K562 (cell line): ENCODE measurements around the gene CENPX. TPM values are rescaled to one million over a fixed set of nuclear protein-coding genes. Genes with fewer than 3 reads are reported as not detected.

Source experiments
- CC2D1A ChIP-seq: fragments of 450-650 bp; IDR thresholded peaks from 2 replicates; pipeline ENCODE4 v1.6.1; 2017; ENCODE audit warnings: mild to moderate bottlenecking
- GABPB1 ChIP-seq: sonication (generic); formaldehyde crosslinking; IDR thresholded peaks from 2 replicates; pipeline ENCODE4 v1.8.0; 2022; ENCODE audit warnings: mild to moderate bottlenecking, missing genetic modification reagents
- GTF2E2 ChIP-seq: fragments of 200-800 bp; sonication (Bioruptor generic); IDR thresholded peaks from 2 replicates; pipeline ENCODE4 v1.6.1; 2016; ENCODE audit warnings: missing genetic modification characterization, missing compliant biosample characterization
- IRF2 ChIP-seq: sonication (generic); formaldehyde crosslinking; IDR thresholded peaks from 2 replicates; pipeline ENCODE4 v1.8.1; 2022; ENCODE audit warnings: mild to moderate bottlenecking, missing genetic modification reagents
- OTX1 ChIP-seq: fragments of 450-650 bp; formaldehyde crosslinking; IDR thresholded peaks from 2 replicates; pipeline ENCODE4 v1.4.0; 2022; ENCODE audit warnings: mild to moderate bottlenecking
- SAP30 ChIP-seq: fragments of 200-600 bp; sonication (generic); IDR thresholded peaks from 2 replicates; pipeline ENCODE4 v1.6.1; 2012; ENCODE audit warnings: borderline replicate concordance, low read depth, mild to moderate bottlenecking, moderate library complexity, low read length, control low read depth, inconsistent platforms; ENCODE audit not compliant: insufficient read depth, poor library complexity, severe bottlenecking
- XRCC4 ChIP-seq: IDR thresholded peaks from one replicate; pipeline ENCODE4 v1.6.1; 2011; ENCODE audit not compliant: insufficient read depth, insufficient read length; ENCODE audit errors: extremely low read depth
- polyA plus RNA-seq, 8 experiments: library from polyadenylated mRNA; depleted of rRNA in 4 of 8; stranded (reverse) in 5 of 8; unstranded in 3 of 8; fragments of >200 nt; fragmentation: Nextera tagmentation in 2 of 8; fragmentation: Illumina TruSeq in 1 of 8; extraction: Ambion mirVana in 2 of 8; extraction: Trizol in 1 of 8; gene quantifications; 2 replicates each; pipeline versions ENCODE4 v1.2.1 to v1.2.3, GENCODE V29; 2011 to 2014; ENCODE audit warnings: inconsistent platforms in 1 of 8, missing spikeins in 1 of 8
- total RNA-seq, 7 experiments: library from RNA; depleted of rRNA in 6 of 7; stranded (reverse); fragments of >200 nt in 6 of 7; fragmentation: Illumina TruSeq in 2 of 7; extraction: Trizol in 2 of 7; gene quantifications; 2 replicates each; pipeline versions ENCODE4 v1.2.1 to v1.2.3, GENCODE V29; 2011 to 2021; ENCODE audit warnings: low replicate concordance in 1 of 7
- TF ChIP-seq, protein P1 (sequence below), 3 experiments: IDR thresholded peaks in 2 of 3; conservative IDR thresholded peaks in 1 of 3; 2 replicates each; pipeline ENCODE4 v1.5.1; 2011 to 2012; ENCODE audit warnings: low read length in 3 of 3, mild to moderate bottlenecking in 3 of 3, control low read depth in 2 of 3, improper control_type of control experiment in 1 of 3, inconsistent platforms in 1 of 3, low read depth in 1 of 3, mixed read lengths in 1 of 3, moderate library complexity in 1 of 3; ENCODE audit not compliant: insufficient read depth in 2 of 3

The CENPX gene
- total and polyA plus RNA-seq, 9 of the 15 experiments (the other 6 are each of a cell fraction or from before 2014, with no cell fraction given), result 32.7 to 352 (median 127) TPM

GRCh38 chr17:81977211-81977808 lies 45.4 kb downstream of the CENPX start, which contains the start of gene ASPSCR1 (continued):
- TF ChIP-seq XRCC4 (no peak), CC2D1A (no peak), IRF2 (no peak), OTX1 (CRISPR knock-in tag) (no peak), SAP30 (peak; percentile 62), GABPB1 (CRISPR knock-in tag) (peak; percentile 79), GTF2E2 (tag) (no peak)
- TF ChIP-seq, protein P1, sequence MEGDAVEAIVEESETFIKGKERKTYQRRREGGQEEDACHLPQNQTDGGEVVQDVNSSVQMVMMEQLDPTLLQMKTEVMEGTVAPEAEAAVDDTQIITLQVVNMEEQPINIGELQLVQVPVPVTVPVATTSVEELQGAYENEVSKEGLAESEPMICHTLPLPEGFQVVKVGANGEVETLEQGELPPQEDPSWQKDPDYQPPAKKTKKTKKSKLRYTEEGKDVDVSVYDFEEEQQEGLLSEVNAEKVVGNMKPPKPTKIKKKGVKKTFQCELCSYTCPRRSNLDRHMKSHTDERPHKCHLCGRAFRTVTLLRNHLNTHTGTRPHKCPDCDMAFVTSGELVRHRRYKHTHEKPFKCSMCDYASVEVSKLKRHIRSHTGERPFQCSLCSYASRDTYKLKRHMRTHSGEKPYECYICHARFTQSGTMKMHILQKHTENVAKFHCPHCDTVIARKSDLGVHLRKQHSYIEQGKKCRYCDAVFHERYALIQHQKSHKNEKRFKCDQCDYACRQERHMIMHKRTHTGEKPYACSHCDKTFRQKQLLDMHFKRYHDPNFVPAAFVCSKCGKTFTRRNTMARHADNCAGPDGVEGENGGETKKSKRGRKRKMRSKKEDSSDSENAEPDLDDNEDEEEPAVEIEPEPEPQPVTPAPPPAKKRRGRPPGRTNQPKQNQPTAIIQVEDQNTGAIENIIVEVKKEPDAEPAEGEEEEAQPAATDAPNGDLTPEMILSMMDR (IDR thresholded peaks at IDR 0.05 in 2 of 3, conservative IDR thresholded peaks at IDR 0.05 in 1 of 3; ENCODE audit: insufficient read depth in 2 of 3, low read depth in 1 of 3, low read length in 3 of 3), result no peak
